ENCODE results near the gene POLN. TPM values are rescaled to one million over a fixed set of nuclear protein-coding genes. Genes with fewer than 3 reads are reported as not detected.
"Not testable (repeated sequence)": the region's sequence is repeated elsewhere in the genome, so short reads cannot be mapped to it uniquely, and the experiment has no call there.

The POLN gene
- total RNA-seq, 2 experiments from 2014 or later = 4.0 to 4.4 TPM

DNA sequence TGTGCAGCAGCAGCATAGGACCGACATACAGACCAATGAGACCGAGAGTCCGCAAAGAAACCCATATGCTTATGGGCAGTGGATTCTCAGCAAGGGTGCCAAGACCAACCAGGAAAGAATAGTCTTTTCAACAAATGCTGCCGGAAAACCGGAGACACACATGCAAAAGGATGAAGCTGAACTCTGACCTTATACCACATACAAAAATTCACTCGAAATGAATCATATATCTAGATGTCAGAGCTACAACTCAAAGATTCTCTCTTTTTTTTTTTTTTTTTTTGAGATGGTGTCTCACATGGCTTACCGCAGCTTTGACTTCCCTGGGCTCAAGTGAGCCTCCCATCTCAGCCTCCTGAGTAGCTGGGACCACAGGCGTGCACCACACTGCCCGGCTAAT, 36.0 kb upstream of the POLN start:
- no peak overlapping the region for H3K4me2 ChIP-seq (ENCODE audit: low read length)
- H3K4me3 ChIP-seq (ENCODE audit: low read depth, low read length, poor library complexity, severe bottlenecking) = no peak overlapping the region
- POLR2A ChIA-PET = no interaction called here
- CTCF ChIA-PET (ENCODE audit: unreplicated experiment) = no interaction called here
- no peak for DNase-seq (ENCODE audit: low spot score)
- H3K36me3 ChIP-seq (ENCODE audit: insufficient read depth, low read length) = no peaks in the 10 kb centered on the region
- no peaks in the 10 kb centered on the region for H3K79me2 ChIP-seq (ENCODE audit: insufficient read depth, low read depth, low read length)
- H3K9me2 ChIP-seq (ENCODE audit: insufficient read depth, low read length) = no peaks in the 10 kb centered on the region
- no peak overlapping the region for H2AFZ ChIP-seq (ENCODE audit: low read length)
- BruUV-seq (replicated peaks) = no TSS peak
- peaks cover 16% of the 10 kb centered on the region for H3K4me1 ChIP-seq (ENCODE audit: insufficient read depth, low read length, poor library complexity, severe bottlenecking)
- TF ChIP-seq EZH2phosphoT487 (IDR thresholded peaks at IDR 0.05; ENCODE audit: borderline replicate concordance, low read depth, low read length) = no peak
- TF ChIP-seq, protein P1, sequence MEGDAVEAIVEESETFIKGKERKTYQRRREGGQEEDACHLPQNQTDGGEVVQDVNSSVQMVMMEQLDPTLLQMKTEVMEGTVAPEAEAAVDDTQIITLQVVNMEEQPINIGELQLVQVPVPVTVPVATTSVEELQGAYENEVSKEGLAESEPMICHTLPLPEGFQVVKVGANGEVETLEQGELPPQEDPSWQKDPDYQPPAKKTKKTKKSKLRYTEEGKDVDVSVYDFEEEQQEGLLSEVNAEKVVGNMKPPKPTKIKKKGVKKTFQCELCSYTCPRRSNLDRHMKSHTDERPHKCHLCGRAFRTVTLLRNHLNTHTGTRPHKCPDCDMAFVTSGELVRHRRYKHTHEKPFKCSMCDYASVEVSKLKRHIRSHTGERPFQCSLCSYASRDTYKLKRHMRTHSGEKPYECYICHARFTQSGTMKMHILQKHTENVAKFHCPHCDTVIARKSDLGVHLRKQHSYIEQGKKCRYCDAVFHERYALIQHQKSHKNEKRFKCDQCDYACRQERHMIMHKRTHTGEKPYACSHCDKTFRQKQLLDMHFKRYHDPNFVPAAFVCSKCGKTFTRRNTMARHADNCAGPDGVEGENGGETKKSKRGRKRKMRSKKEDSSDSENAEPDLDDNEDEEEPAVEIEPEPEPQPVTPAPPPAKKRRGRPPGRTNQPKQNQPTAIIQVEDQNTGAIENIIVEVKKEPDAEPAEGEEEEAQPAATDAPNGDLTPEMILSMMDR (conservative IDR thresholded peaks at IDR 0.05; ENCODE audit: low read length) = no peak
- intact Hi-C loops (cut with micrococcal nuclease; ENCODE audit: unreplicated experiment) = no loop called here
- no peaks in the 10 kb centered on the region for H4K20me1 ChIP-seq (ENCODE audit: insufficient read depth, low read length)
- no peak overlapping the region for H3K27ac ChIP-seq (ENCODE audit: low read depth, low read length, poor library complexity, severe bottlenecking)
- H3K9me3 ChIP-seq (ENCODE audit: low read length) = no peaks in the 10 kb centered on the region

DNA sequence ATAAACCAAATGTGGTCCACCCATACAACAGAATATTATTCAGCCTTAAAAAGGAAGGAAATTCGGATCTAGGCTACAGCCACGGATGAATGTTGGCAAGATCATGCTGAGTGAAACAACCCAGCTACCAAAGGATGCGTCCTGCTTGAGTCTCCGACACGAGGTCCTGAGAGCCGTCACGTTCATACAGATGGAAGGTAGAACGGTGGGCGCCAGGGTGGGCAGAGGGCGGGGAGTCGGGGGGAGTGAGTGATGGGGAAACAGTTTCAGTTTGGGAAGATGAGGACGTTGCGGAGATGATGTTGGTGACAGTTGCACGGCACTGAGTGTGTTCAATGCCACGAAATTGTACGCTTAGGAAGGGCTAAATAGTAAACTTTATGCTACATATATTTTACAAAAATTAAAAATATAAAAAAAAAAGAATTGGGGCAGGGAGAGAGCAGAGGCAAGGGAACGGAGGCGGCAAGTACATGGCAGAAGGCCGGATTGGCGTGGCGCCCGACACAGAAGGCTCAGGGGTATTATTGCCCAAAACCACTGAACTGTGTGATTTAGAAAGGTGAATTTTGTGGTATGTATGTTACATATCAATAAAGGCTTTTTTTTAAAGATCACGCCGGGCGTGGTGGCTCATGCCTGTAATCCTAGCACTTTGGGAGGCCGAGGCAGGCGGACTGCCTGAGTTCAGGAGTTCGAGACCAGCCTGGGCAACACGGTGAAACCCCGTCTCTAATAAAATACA, 34.8 kb upstream of the POLN start:
- no peaks in the 10 kb centered on the region for H3K9me3 ChIP-seq (ENCODE audit: low read length)
- H4K20me1 ChIP-seq (ENCODE audit: insufficient read depth, low read length) = no peaks in the 10 kb centered on the region
- TF ChIP-seq, protein P1 (conservative IDR thresholded peaks at IDR 0.05; ENCODE audit: low read length) = no peak
- TF ChIP-seq EZH2phosphoT487 (IDR thresholded peaks at IDR 0.05; ENCODE audit: borderline replicate concordance, low read depth, low read length) = no peak
- no peak overlapping the region for H3K4me2 ChIP-seq (ENCODE audit: low read length)
- H3K27ac ChIP-seq (ENCODE audit: low read depth, low read length, poor library complexity, severe bottlenecking) = no peak overlapping the region
- H2AFZ ChIP-seq (ENCODE audit: low read length) = no peak overlapping the region
- intact Hi-C loops (cut with micrococcal nuclease; ENCODE audit: unreplicated experiment) = no loop called here
- H3K79me2 ChIP-seq (ENCODE audit: insufficient read depth, low read depth, low read length) = no peaks in the 10 kb centered on the region
- BruUV-seq (replicated peaks) = no TSS peak
- no peaks in the 10 kb centered on the region for H3K36me3 ChIP-seq (ENCODE audit: insufficient read depth, low read length)
- no peak for DNase-seq (ENCODE audit: low spot score)
- H3K4me1 ChIP-seq (ENCODE audit: insufficient read depth, low read length, poor library complexity, severe bottlenecking) = peaks cover 8% of the 10 kb centered on the region
- POLR2A ChIA-PET = no interaction called here
- H3K4me3 ChIP-seq (ENCODE audit: low read depth, low read length, poor library complexity, severe bottlenecking) = no peak overlapping the region
- CTCF ChIA-PET (ENCODE audit: unreplicated experiment) = no interaction called here
- H3K9me2 ChIP-seq (ENCODE audit: insufficient read depth, low read length) = no peaks in the 10 kb centered on the region

DNA sequence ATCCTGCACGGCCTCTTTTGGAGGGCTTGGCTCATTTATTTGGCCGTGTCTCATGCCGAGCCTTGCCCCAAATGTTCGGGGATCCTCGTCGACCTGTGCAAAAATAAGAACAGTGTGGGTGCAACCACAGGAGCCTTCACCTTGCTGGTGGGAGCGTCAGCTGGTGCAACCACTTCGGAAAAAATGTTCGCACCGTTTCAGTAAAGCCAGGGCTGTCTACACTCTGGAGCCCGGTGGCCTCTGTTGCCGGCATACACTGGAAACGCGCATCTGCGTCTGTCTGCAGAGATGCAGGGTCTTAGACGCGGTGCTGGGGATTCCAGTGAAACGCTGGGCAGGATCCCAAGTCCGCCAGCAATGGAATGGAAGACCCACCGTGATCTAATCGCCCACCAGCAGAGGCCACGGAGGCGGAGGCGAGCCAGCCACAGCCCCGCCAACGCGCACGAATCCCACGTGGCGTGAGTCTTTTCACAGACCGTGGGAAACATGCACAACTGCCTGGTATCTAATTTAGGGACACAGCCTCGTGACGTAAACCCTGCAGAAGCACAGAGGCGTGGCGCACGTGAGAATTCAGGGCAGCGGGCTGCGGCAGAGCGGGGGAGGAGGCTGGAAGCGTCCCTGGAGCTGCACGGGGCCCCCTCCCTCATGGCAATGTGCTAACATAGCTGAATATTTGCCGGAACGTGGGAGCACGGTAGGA, 33.8 kb upstream of the POLN start:
- no peaks in the 10 kb centered on the region for H3K36me3 ChIP-seq (ENCODE audit: insufficient read depth, low read length)
- no peak for DNase-seq (ENCODE audit: low spot score)
- no peaks in the 10 kb centered on the region for H3K9me3 ChIP-seq (ENCODE audit: low read length)
- CTCF ChIA-PET (ENCODE audit: unreplicated experiment) = no interaction called here
- H3K4me2 ChIP-seq (ENCODE audit: low read length) = no peak overlapping the region
- no peaks in the 10 kb centered on the region for H3K79me2 ChIP-seq (ENCODE audit: insufficient read depth, low read depth, low read length)
- no peak overlapping the region for H3K27ac ChIP-seq (ENCODE audit: low read depth, low read length, poor library complexity, severe bottlenecking)
- H3K9me2 ChIP-seq (ENCODE audit: insufficient read depth, low read length) = no peaks in the 10 kb centered on the region
- H4K20me1 ChIP-seq (ENCODE audit: insufficient read depth, low read length) = no peaks in the 10 kb centered on the region
- POLR2A ChIA-PET = no interaction called here
- no peak overlapping the region for H2AFZ ChIP-seq (ENCODE audit: low read length)
- H3K4me3 ChIP-seq (ENCODE audit: low read depth, low read length, poor library complexity, severe bottlenecking) = no peak overlapping the region
- intact Hi-C loops (cut with micrococcal nuclease; ENCODE audit: unreplicated experiment) = no loop called here
- no TSS peak for BruUV-seq (replicated peaks)
- no peaks in the 10 kb centered on the region for H3K4me1 ChIP-seq (ENCODE audit: insufficient read depth, low read length, poor library complexity, severe bottlenecking)
- TF ChIP-seq EZH2phosphoT487 (IDR thresholded peaks at IDR 0.05; ENCODE audit: borderline replicate concordance, low read depth, low read length) = no peak
- TF ChIP-seq, protein P1 (conservative IDR thresholded peaks at IDR 0.05; ENCODE audit: low read length) = no peak

DNA sequence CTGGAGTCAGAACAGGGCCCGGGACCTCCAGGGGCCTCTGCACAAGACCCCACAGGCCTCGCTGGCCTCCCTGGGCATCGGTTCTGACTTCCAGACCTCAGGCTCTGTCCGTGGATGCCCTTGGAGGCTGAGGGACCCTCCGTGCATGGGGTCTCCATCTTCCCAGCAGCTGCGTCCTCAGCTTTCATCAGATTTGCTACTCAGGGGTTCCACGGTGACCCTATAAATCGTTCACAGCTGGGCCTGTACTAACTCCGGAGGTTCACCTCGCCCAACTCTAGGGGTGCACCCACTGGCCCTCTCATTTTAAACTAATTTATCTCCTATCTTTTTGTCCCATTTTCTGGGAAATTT, 33.1 kb upstream of the POLN start:
- BruUV-seq (replicated peaks); H3K9me3 ChIP-seq (ENCODE audit: low read length); H2AFZ ChIP-seq (ENCODE audit: low read length); H3K4me3 ChIP-seq (ENCODE audit: low read depth, low read length, poor library complexity, severe bottlenecking); H3K79me2 ChIP-seq (ENCODE audit: insufficient read depth, low read depth, low read length); CTCF ChIA-PET (ENCODE audit: unreplicated experiment); H3K27ac ChIP-seq (ENCODE audit: low read depth, low read length, poor library complexity, severe bottlenecking); intact Hi-C loops (cut with micrococcal nuclease; ENCODE audit: unreplicated experiment); H4K20me1 ChIP-seq (ENCODE audit: insufficient read depth, low read length); POLR2A ChIA-PET; H3K4me2 ChIP-seq (ENCODE audit: low read length); H3K36me3 ChIP-seq (ENCODE audit: insufficient read depth, low read length); H3K9me2 ChIP-seq (ENCODE audit: insufficient read depth, low read length); H3K4me1 ChIP-seq (ENCODE audit: insufficient read depth, low read length, poor library complexity, severe bottlenecking); DNase-seq (ENCODE audit: low spot score): not testable (repeated sequence)

All from OCI-LY7 (cell line).